ENCODE results near the gene OGFOD3. TPM values are rescaled to one million over a fixed set of nuclear protein-coding genes. Genes with fewer than 3 reads are reported as not detected.

OGFOD3 gene
- total and polyA plus RNA-seq, 2 experiments from 2014 or later, result 9.6 to 24.6 TPM

DNA sequence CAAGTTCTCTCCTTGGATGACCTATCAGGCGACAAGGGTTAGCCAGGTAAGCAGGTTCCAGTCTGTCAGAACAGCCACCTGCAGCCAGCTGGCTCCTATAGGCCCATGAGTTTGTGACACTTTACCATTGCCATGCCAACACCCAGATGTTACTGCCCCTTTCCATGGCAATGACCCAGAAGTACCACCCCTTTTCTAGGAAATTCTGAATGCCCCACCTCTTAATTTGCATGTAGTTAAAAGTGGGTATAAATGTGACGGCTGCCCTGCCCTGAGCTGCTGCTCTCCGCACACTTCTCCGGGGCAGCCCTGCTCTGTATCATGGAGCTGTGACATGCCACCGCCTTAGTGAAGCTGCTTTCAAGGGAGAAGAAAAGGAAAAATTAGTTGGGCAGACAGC, 74.8 kb downstream of the OGFOD3 start:
- H3K79me2 ChIP-seq (replicated peaks; ENCODE audit: insufficient read depth), result no peaks in the 10 kb centered on the region
- no peak overlapping the region for H3K4me2 ChIP-seq
- H3K27me3 ChIP-seq (ENCODE audit: insufficient read depth), result no peaks in the 10 kb centered on the region
- Mint-ChIP-seq H3K4me3 (no peak overlapping the region), H3K27ac (no peak overlapping the region), H3K9me3 (peaks cover 15% of the 10 kb centered on the region), H3K36me3 (ENCODE audit: low read depth) (peaks cover 4% of the 10 kb centered on the region), H3K27me3 (ENCODE audit: insufficient read depth, low read depth, poor library complexity) (peaks cover 17% of the 10 kb centered on the region), H3K4me1 (peaks cover 13% of the 10 kb centered on the region; the same call in 2 of the 3 replicates)
- TF ChIP-seq CREB1 (CRISPR knock-in tag; IDR thresholded peaks at IDR 0.05; ENCODE audit: low read depth) (no peak), EZH2phosphoT487 (IDR thresholded peaks at IDR 0.05; ENCODE audit: unreplicated experiment) (no peak), ZNF462 (CRISPR knock-in tag; IDR thresholded peaks at IDR 0.05) (no peak), CTCF (conservative IDR thresholded peaks at IDR 0.05; ENCODE audit: low read depth in 2 of 2) (no peak), ZNF331 (CRISPR knock-in tag; IDR thresholded peaks at IDR 0.05; ENCODE audit: low read depth) (no peak), STAT1 (IDR thresholded peaks at IDR 0.05; ENCODE audit: unreplicated experiment) (no peak), NANOG (IDR thresholded peaks at IDR 0.05; ENCODE audit: borderline replicate concordance) (no peak), POLR2AphosphoS5 (IDR thresholded peaks at IDR 0.05; ENCODE audit: low read depth) (no peak), ETS1 (IDR thresholded peaks at IDR 0.05) (no peak), ZNF114 (CRISPR knock-in tag; IDR thresholded peaks at IDR 0.05) (no peak), JUNB (IDR thresholded peaks at IDR 0.05; ENCODE audit: unreplicated experiment) (no peak), EZH2 (IDR thresholded peaks at IDR 0.05; ENCODE audit: low read depth, unreplicated experiment) (no peak)
- TF ChIP-seq, protein P1, sequence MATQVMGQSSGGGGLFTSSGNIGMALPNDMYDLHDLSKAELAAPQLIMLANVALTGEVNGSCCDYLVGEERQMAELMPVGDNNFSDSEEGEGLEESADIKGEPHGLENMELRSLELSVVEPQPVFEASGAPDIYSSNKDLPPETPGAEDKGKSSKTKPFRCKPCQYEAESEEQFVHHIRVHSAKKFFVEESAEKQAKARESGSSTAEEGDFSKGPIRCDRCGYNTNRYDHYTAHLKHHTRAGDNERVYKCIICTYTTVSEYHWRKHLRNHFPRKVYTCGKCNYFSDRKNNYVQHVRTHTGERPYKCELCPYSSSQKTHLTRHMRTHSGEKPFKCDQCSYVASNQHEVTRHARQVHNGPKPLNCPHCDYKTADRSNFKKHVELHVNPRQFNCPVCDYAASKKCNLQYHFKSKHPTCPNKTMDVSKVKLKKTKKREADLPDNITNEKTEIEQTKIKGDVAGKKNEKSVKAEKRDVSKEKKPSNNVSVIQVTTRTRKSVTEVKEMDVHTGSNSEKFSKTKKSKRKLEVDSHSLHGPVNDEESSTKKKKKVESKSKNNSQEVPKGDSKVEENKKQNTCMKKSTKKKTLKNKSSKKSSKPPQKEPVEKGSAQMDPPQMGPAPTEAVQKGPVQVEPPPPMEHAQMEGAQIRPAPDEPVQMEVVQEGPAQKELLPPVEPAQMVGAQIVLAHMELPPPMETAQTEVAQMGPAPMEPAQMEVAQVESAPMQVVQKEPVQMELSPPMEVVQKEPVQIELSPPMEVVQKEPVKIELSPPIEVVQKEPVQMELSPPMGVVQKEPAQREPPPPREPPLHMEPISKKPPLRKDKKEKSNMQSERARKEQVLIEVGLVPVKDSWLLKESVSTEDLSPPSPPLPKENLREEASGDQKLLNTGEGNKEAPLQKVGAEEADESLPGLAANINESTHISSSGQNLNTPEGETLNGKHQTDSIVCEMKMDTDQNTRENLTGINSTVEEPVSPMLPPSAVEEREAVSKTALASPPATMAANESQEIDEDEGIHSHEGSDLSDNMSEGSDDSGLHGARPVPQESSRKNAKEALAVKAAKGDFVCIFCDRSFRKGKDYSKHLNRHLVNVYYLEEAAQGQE (IDR thresholded peaks at IDR 0.05; ENCODE audit: unreplicated experiment), result no peak
- no peaks in the 10 kb centered on the region for H3K4me1 ChIP-seq (ENCODE audit: insufficient read depth)
- DNase-seq (ENCODE audit: low spot score) (peak; percentile 29), ATAC-seq (peak; percentile 56)
- H3F3A ChIP-seq (replicated peaks; ENCODE audit: low read depth), result no peaks in the 10 kb centered on the region
- H3K9me2 ChIP-seq (ENCODE audit: insufficient read depth), result no peaks in the 10 kb centered on the region
- H4K20me1 ChIP-seq (replicated peaks; ENCODE audit: insufficient read depth), result no peaks in the 10 kb centered on the region
- H3K36me3 ChIP-seq (ENCODE audit: insufficient read depth), result no peaks in the 10 kb centered on the region
- no peak overlapping the region for H3K4me3 ChIP-seq
- H2AFZ ChIP-seq, result no peak overlapping the region
- H3K27ac ChIP-seq (ENCODE audit: low read depth), result no peak overlapping the region
